Measurements from ENCODE around the gene GFY. TPM values are rescaled to one million over a fixed set of nuclear protein-coding genes. Genes with fewer than 3 reads are reported as not detected.
"Not testable (repeated sequence)": the region's sequence is repeated elsewhere in the genome, so short reads cannot be mapped to it uniquely, and the experiment has no call there.

Gene GFY
- polyA plus RNA-seq, 3 donors, result not detected

GRCh38 chr19:49453757-49454240 lies 28.6 kb downstream of the GFY start:
- peak overlapping the region; percentile 71 for H3K27ac ChIP-seq (ENCODE audit: low read depth, low read length)
- WGBS, 3 donors, result 33 to 41% (median 36%) methylated on average over 10 of the region's 10 CpGs

GRCh38 chr19:49455773-49456172 lies 30.6 kb downstream of the GFY start:
- H3K27ac ChIP-seq (ENCODE audit: low read depth, low read length), result no peak overlapping the region
- 48 to 64% (median 59%) methylated on average over 5 of the region's 5 CpGs for WGBS, 3 donors

- WGBS, 3 donors, result 62 to 87% (median 71%) methylated on average over 5 of the region's 5 CpGs
- H3K27ac ChIP-seq (ENCODE audit: low read depth, low read length), result no peak overlapping the region
Measured at GRCh38 chr19:49456326-49456725, 31.1 kb downstream of the GFY start.

- 84 to 90% (median 87%) methylated on average over 5 of the region's 5 CpGs for WGBS, 3 donors
- H3K27ac ChIP-seq (ENCODE audit: low read depth, low read length), result no peak overlapping the region
Measured at GRCh38 chr19:49458567-49458903, 33.3 kb downstream of the GFY start.

- H3K27ac ChIP-seq (ENCODE audit: low read depth, low read length), result no peak overlapping the region
- WGBS, 3 donors, result 87 to 95% (median 93%) methylated on average over 12 of the region's 12 CpGs
Measured at GRCh38 chr19:49459388-49459787, 34.2 kb downstream of the GFY start.

- 0% methylated on average over 1 of the region's 1 CpG; no CpG with 5 or more reads in 2 of the 3 donors for WGBS, 3 donors
- not testable (repeated sequence) for H3K27ac ChIP-seq (ENCODE audit: low read depth, low read length)
Measured at GRCh38 chr19:49461130-49461529, 35.9 kb downstream of the GFY start.

- H3K27ac ChIP-seq (ENCODE audit: low read depth, low read length), result no peak overlapping the region
- 95 to 97% (median 97%) methylated on average over 31 to 37 of the region's 37 CpGs for WGBS, 3 donors
Measured at GRCh38 chr19:49461656-49462055, 36.5 kb downstream of the GFY start.

- 86 to 89% (median 89%) methylated on average over 12 of the region's 12 CpGs for WGBS, 3 donors
Measured at GRCh38 chr19:49462492-49462891, 37.3 kb downstream of the GFY start.

GRCh38 chr19:49463960-49464740 lies 39.0 kb downstream of the GFY start:
- 90 to 94% (median 94%) methylated on average over 39 of the region's 39 CpGs for WGBS, 3 donors

More at GRCh38 chr19:49462492-49462891, 37.3 kb downstream of the GFY start:
- no peak overlapping the region for H3K27ac ChIP-seq (ENCODE audit: low read depth, low read length)

GRCh38 chr19:49465371-49465770 lies 40.2 kb downstream of the GFY start:
- no peak overlapping the region for H3K27ac ChIP-seq (ENCODE audit: low read depth, low read length)
- WGBS, 3 donors, result 89 to 97% (median 93%) methylated on average over 3 of the region's 3 CpGs

More at GRCh38 chr19:49463960-49464740, 39.0 kb downstream of the GFY start:
- no peak overlapping the region for H3K27ac ChIP-seq (ENCODE audit: low read depth, low read length)

GRCh38 chr19:49468199-49468598 lies 43.0 kb downstream of the GFY start:
- peak overlapping the region; percentile 67 for H3K27ac ChIP-seq (ENCODE audit: low read depth, low read length)
- WGBS, 3 donors, result 88 to 92% (median 90%) methylated on average over 17 to 19 of the region's 19 CpGs

- WGBS, 3 donors, result 41 to 72% (median 43%) methylated on average over 15 of the region's 15 CpGs
- peak overlapping the region; percentile 67 for H3K27ac ChIP-seq (ENCODE audit: low read depth, low read length)
Measured at GRCh38 chr19:49468746-49469447, 43.7 kb downstream of the GFY start.

- 58 to 87% (median 67%) methylated on average over 25 of the region's 25 CpGs for WGBS, 3 donors
- H3K27ac ChIP-seq (ENCODE audit: low read depth, low read length), result no peak overlapping the region
Measured at GRCh38 chr19:49469828-49470614, 44.8 kb downstream of the GFY start.

GRCh38 chr19:49470615-49470978 lies 45.4 kb downstream of the GFY start:
- WGBS, 3 donors, result 43 to 62% (median 57%) methylated on average over 8 of the region's 8 CpGs
- no peak overlapping the region for H3K27ac ChIP-seq (ENCODE audit: low read depth, low read length)

- 60 to 75% (median 65%) methylated on average over 9 of the region's 9 CpGs for WGBS, 3 donors
- no peak overlapping the region for H3K27ac ChIP-seq (ENCODE audit: low read depth, low read length)
Measured at GRCh38 chr19:49472936-49473335, 47.7 kb downstream of the GFY start.

GRCh38 chr19:49473501-49473867 lies 48.3 kb downstream of the GFY start:
- 68 to 77% (median 76%) methylated on average over 9 of the region's 9 CpGs for WGBS, 3 donors
- H3K27ac ChIP-seq (ENCODE audit: low read depth, low read length), result not testable (repeated sequence)

- 1% methylated on average over 33 of the region's 33 CpGs for WGBS, 3 donors
- H3K27ac ChIP-seq (ENCODE audit: low read depth, low read length), result no peak within 1 kb of the TSS
Measured at GRCh38 chr19:49473868-49474541, 48.8 kb downstream of the GFY start, which contains the start of gene FLT3LG. Gene FLT3LG, plus strand, starts transcription at chr19:49474215. Its CDS starts 425 bp downstream, at chr19:49474640.

GRCh38 chr19:49474542-49474924 lies 49.3 kb downstream of the GFY start:
- 8 to 16% (median 9%) methylated on average over 11 of the region's 11 CpGs for WGBS, 3 donors
- H3K27ac ChIP-seq (ENCODE audit: low read depth, low read length), result no peak overlapping the region

All from adipose tissue (tissue), 3 donors.